RKO (cell line): ENCODE results near the gene RBP5.

ENCODE experiments used
- DNase-seq: peaks from one replicate; pipeline ENCODE4 v3.0.0-alpha.2; 2016; ENCODE audit warnings: low spot score

The RBP5 gene

GRCh38 chr12:7101047-7101693 lies 27.5 kb downstream of the RBP5 start:
- DNase-seq, result no peak

GRCh38 chr12:7100239-7100638 lies 28.4 kb downstream of the RBP5 start:
- no peak for DNase-seq

GRCh38 chr12:7099290-7099996 lies 29.2 kb downstream of the RBP5 start:
- DNase-seq, result no peak

- no peak for DNase-seq
Measured at GRCh38 chr12:7096979-7097378, 31.7 kb downstream of the RBP5 start.

- no peak for DNase-seq
Measured at GRCh38 chr12:7096006-7096932, 32.4 kb downstream of the RBP5 start.

GRCh38 chr12:7093892-7094291 lies 34.8 kb downstream of the RBP5 start:
- no peak for DNase-seq

- DNase-seq, result no peak
Measured at GRCh38 chr12:7093486-7093885, 35.2 kb downstream of the RBP5 start.

- no peak for DNase-seq
Measured at GRCh38 chr12:7092986-7093460, 35.7 kb downstream of the RBP5 start.

GRCh38 chr12:7092229-7092985 lies 36.3 kb downstream of the RBP5 start, which contains the start of gene C1R:
Gene C1R (minus strand): TSS chr12:7092445. CDS start chr12:7092388, 57 bp downstream.
- DNase-seq, result peak; percentile 70

GRCh38 chr12:7091660-7092228 lies 36.9 kb downstream of the RBP5 start:
- no peak for DNase-seq

GRCh38 chr12:7091171-7091570 lies 37.5 kb downstream of the RBP5 start:
- no peak for DNase-seq

- no peak for DNase-seq
Measured at GRCh38 chr12:7090222-7090998, 38.3 kb downstream of the RBP5 start.

- no peak for DNase-seq
Measured at GRCh38 chr12:7089196-7089871, 39.4 kb downstream of the RBP5 start.

GRCh38 chr12:7083125-7083524 lies 45.6 kb downstream of the RBP5 start:
- no peak for DNase-seq

- DNase-seq, result no peak
Measured at GRCh38 chr12:7081037-7081436, 47.7 kb downstream of the RBP5 start.

- DNase-seq, result no peak
Measured at GRCh38 chr12:7079826-7080125, 48.9 kb downstream of the RBP5 start.

- DNase-seq, result no peak
Measured at GRCh38 chr12:7078163-7078562, 50.5 kb downstream of the RBP5 start.

- no peak for DNase-seq
Measured at GRCh38 chr12:7076493-7076892, 52.2 kb downstream of the RBP5 start.

- DNase-seq, result no peak
Measured at GRCh38 chr12:7075939-7076338, 52.8 kb downstream of the RBP5 start.

- no peak for DNase-seq
Measured at GRCh38 chr12:7075518-7075917, 53.2 kb downstream of the RBP5 start.
